ENCODE results near the gene NFATC1.

Gene NFATC1

DNA sequence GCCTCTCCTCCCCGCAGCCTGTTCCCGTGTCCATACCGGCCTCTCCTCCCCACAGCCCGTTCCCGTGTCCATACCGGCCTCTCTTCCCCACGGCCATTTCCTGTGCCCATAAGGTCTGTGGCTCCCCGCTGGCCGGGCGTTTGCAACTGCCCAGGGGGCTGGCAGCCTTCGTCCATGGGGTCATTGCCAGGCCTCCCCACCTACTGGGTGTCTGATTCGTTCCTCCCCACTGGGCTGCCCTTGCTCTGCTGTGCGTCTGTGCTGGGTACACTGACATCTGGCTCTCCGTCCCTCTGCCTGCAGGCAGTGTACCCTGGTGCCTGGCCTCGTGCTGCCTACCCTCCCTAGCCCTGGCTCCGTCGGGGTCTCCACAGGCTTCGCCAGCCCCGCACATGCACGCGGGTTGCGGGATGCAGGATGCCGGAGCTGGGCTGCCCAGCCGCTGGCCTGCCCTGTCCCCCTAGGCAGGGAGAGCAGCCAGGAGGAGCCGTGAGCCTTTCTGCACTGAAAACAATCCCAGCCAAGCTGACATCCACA lies 67.8 kb downstream of the NFATC1 start:
- Histone ChIP-seq H3K4me3 (replicated peaks; ENCODE audit: low read depth, low read length) (no peak overlapping the region), H3K36me3 (ENCODE audit: control insufficient read depth, insufficient read depth, low read length) (no peaks in the 10 kb centered on the region; the same call in 1 of the 2 replicates), H3K27me3 (replicated peaks; ENCODE audit: control insufficient read depth, insufficient read depth, low read length) (no peaks in the 10 kb centered on the region)
- TF ChIP-seq, protein P1, sequence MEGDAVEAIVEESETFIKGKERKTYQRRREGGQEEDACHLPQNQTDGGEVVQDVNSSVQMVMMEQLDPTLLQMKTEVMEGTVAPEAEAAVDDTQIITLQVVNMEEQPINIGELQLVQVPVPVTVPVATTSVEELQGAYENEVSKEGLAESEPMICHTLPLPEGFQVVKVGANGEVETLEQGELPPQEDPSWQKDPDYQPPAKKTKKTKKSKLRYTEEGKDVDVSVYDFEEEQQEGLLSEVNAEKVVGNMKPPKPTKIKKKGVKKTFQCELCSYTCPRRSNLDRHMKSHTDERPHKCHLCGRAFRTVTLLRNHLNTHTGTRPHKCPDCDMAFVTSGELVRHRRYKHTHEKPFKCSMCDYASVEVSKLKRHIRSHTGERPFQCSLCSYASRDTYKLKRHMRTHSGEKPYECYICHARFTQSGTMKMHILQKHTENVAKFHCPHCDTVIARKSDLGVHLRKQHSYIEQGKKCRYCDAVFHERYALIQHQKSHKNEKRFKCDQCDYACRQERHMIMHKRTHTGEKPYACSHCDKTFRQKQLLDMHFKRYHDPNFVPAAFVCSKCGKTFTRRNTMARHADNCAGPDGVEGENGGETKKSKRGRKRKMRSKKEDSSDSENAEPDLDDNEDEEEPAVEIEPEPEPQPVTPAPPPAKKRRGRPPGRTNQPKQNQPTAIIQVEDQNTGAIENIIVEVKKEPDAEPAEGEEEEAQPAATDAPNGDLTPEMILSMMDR (IDR thresholded peaks at IDR 0.05; ENCODE audit: insufficient read depth, low read length, poor library complexity, severe bottlenecking): no peak
- DNase-seq (ENCODE audit: extremely low read depth, insufficient read length): no peak

DNA sequence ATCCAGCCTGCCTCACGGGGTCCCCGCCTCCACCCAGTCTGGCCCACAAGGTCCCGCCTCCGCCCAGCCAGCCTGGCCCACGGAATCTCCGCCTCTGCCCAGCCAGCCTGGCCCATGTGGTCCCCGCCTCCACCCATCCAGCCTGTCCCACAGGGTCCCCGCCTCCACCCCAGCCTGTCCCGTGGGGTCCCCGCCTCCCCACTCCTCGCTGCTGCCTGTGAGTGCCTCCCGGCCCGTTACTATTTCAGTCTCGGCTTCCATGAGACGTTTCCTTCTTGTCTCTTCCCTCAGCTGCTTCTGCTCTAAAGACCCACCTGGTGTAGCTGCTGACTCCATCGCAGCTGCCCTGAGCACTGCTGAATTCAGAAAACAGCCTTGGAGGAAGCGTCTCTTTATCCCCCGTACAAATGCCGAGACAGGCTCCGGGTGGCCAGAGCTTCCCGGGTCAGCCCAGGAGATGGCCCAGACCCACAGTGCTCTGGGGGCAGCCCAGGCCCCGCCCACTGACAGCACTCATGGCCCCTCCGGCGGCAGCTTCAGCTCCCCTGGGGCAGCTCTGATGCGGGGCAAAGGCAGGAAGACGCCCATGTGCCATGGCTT lies 69.8 kb downstream of the NFATC1 start:
- H3K36me3 ChIP-seq (ENCODE audit: control insufficient read depth, insufficient read depth, low read length): no peaks in the 10 kb centered on the region; the same call in 1 of the 2 replicates
- DNase-seq (ENCODE audit: extremely low read depth, insufficient read length): peak; percentile 76
- TF ChIP-seq, protein P1 (IDR thresholded peaks at IDR 0.05; ENCODE audit: insufficient read depth, low read length, poor library complexity, severe bottlenecking): no peak
- H3K4me3 ChIP-seq (replicated peaks; ENCODE audit: low read depth, low read length): peak overlapping the region; percentile 59
- no peaks in the 10 kb centered on the region for H3K27me3 ChIP-seq (replicated peaks; ENCODE audit: control insufficient read depth, insufficient read depth, low read length)

DNA sequence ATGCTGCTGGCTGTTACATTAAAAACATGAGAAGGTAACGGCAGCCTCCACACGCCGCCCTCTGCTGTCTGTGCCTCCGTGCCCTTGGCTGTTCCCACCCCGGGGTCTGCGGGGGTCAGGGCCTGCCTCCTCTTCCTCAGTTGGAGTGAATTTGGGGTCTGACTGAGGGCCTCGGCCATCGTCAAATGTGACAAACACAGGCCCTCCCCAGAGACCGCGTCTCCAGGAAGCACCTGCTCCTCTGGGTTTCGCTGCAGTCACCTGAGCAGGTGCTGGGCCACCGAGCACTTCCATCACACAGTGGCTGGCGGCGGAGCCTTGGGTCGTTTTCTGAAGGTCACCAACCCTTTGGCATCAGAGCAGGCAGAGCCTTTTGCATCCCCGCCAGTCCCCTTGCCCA lies 70.9 kb downstream of the NFATC1 start:
- no peaks in the 10 kb centered on the region for H3K27me3 ChIP-seq (replicated peaks; ENCODE audit: control insufficient read depth, insufficient read depth, low read length)
- TF ChIP-seq, protein P1 (IDR thresholded peaks at IDR 0.05; ENCODE audit: insufficient read depth, low read length, poor library complexity, severe bottlenecking): peak; percentile 18
- H3K4me3 ChIP-seq (replicated peaks; ENCODE audit: low read depth, low read length): no peak overlapping the region; the same call in 1 of the 2 replicates
- peak; percentile 64 for DNase-seq (ENCODE audit: extremely low read depth, insufficient read length)
- no peaks in the 10 kb centered on the region; the same call in 1 of the 2 replicates for H3K36me3 ChIP-seq (ENCODE audit: control insufficient read depth, insufficient read depth, low read length)

DNA sequence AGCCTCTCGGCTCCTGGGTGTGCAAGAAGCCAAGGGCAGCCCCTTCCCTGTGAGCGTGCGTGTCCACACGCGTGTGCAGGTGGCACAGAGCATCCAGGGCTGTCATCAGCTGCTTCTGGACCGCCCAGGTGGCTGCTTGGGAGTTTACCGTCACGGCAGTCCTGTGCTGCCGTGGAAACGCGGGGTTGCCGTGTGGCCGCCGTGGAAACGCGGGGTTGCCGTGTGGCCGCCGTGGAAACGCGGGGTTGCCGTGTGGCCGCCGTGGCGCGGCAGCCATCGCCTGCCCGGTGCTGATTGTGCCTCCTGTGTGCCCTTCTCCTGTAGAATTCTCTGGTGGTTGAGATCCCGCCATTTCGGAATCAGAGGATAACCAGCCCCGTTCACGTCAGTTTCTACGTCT lies 71.4 kb downstream of the NFATC1 start:
- DNase-seq (ENCODE audit: extremely low read depth, insufficient read length): no peak
- no peaks in the 10 kb centered on the region for H3K36me3 ChIP-seq (ENCODE audit: control insufficient read depth, insufficient read depth, low read length)
- TF ChIP-seq, protein P1 (IDR thresholded peaks at IDR 0.05; ENCODE audit: insufficient read depth, low read length, poor library complexity, severe bottlenecking): no peak

DNA sequence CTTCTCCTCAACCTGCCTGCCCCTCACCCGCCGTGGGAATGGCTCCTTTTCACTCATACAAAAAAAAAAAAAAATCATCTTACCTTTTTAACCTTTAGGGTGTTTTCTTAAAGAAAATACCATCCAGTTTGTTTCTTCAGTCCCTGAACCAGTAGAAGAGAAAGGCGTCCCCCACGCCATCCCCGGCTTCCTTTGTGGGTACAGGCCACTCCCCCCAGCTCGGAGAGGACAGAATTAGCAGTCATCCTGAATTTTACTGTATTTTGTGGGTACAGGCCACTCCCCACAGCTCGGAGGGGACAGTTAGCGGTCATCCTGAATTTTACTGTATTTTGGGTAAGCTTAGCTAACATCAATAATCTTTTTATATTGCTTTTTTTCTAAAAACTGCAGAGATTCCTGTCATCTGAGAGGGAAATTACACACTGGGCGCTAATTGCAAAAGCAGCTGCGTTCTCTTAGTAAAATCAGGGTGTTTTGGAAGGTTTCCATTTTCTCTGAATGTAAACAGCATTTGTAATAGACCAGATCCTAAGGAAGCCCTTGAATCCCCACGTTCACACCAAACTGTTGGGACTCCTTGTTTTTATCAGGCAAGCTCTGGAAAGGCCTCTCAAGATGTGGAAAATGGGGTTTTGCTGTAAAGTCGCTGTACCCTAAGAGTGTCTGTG lies 72.5 kb downstream of the NFATC1 start:
- TF ChIP-seq, protein P1 (IDR thresholded peaks at IDR 0.05; ENCODE audit: insufficient read depth, low read length, poor library complexity, severe bottlenecking): no peak
- Histone ChIP-seq H3K27me3 (replicated peaks; ENCODE audit: control insufficient read depth, insufficient read depth, low read length) (no peaks in the 10 kb centered on the region), H3K4me3 (replicated peaks; ENCODE audit: low read depth, low read length) (no peak overlapping the region), H3K36me3 (ENCODE audit: control insufficient read depth, insufficient read depth, low read length) (no peaks in the 10 kb centered on the region)
- DNase-seq (ENCODE audit: extremely low read depth, insufficient read length): no peak

More for the DNA sequence above, 71.4 kb downstream of the NFATC1 start:
- Histone ChIP-seq H3K27me3 (replicated peaks; ENCODE audit: control insufficient read depth, insufficient read depth, low read length) (no peaks in the 10 kb centered on the region), H3K4me3 (replicated peaks; ENCODE audit: low read depth, low read length) (no peak overlapping the region)

All from GM06990 (cell line).